Neural cell (in vitro differentiated cells): ENCODE results near the gene CDK2AP2.

Experiments
- CTCF ChIP-seq: fragments of 450-650 bp; IDR thresholded peaks from 2 replicates; pipeline ENCODE4 v1.5.1; 2014; ENCODE audit warnings: antibody characterized with exemption, mild to moderate bottlenecking, moderate library complexity; ENCODE audit not compliant: poor library complexity, severe bottlenecking
- SMC3 ChIP-seq: fragments of 450-650 bp; conservative IDR thresholded peaks from 2 replicates; pipeline ENCODE4 v1.6.1; 2014; ENCODE audit warnings: antibody characterized with exemption, mild to moderate bottlenecking, moderate library complexity; ENCODE audit not compliant: poor library complexity

- no peak for TF ChIP-seq SMC3
- no peak for TF ChIP-seq CTCF
These were observed 12.5 kb downstream of the CDK2AP2 start for GRCh38 chr11:67495234-67496005.
